GM19099 (cell line): ENCODE data around the gene LENG9.

Experiments
- POLR2A ChIP-seq: IDR thresholded peaks from 3 replicates; pipeline ENCODE4 v1.6.1; 2011; ENCODE audit warnings: low read depth; ENCODE audit not compliant: insufficient read length; ENCODE audit errors: extremely low read depth

Gene LENG9

GRCh38 chr19:54418030-54418929, 45.3 kb downstream of the LENG9 start:
- no peak for TF ChIP-seq POLR2A

- TF ChIP-seq POLR2A: no peak
These were observed 46.7 kb downstream of the LENG9 start for GRCh38 chr19:54416695-54417491.

GRCh38 chr19:54415901-54416673, 47.5 kb downstream of the LENG9 start:
- TF ChIP-seq POLR2A: no peak

GRCh38 chr19:54415208-54415900, 48.2 kb downstream of the LENG9 start, which contains the start of gene TTYH1:
Gene TTYH1 (plus strand): TSS chr19:54415464. CDS start chr19:54415553, 89 bp downstream.
- TF ChIP-seq POLR2A: no peak

- no peak for TF ChIP-seq POLR2A
These were observed 49.4 kb downstream of the LENG9 start for GRCh38 chr19:54414156-54414555.

GRCh38 chr19:54412877-54413276, 50.7 kb downstream of the LENG9 start:
- TF ChIP-seq POLR2A: no peak
